Stomach (tissue), 9 donors: ENCODE measurements around the gene DSE. TPM values are rescaled to one million over a fixed set of nuclear protein-coding genes. Genes with fewer than 3 reads are reported as not detected.

Experiments used
- DNase-seq, 2 donors: peaks; one replicate each; pipeline versions ENCODE4 v3.0.0 to v3.0.0-alpha.2; 2013 to 2019
- H3K27ac ChIP-seq, 5 donors: fragments of 200-600 bp in 4 of 5; sonication (generic) in 4 of 5; one replicate each; pipeline ENCODE4 v1.5.1; 2013 to 2019; ENCODE audit warnings: mild to moderate bottlenecking in 1 of 5, moderate library complexity in 1 of 5
- H3K27me3 ChIP-seq, 3 donors: fragments of 200-600 bp; sonication (generic); one replicate each; pipeline ENCODE4 v1.5.1; 2017 to 2019; ENCODE audit warnings: mixed run types in 1 of 3
- H3K36me3 ChIP-seq, 4 donors: fragments of 200-600 bp; sonication (generic); 1 replicate in 3 of 4; 2 replicates in 1 of 4; pipeline ENCODE4 v1.5.1; 2016 to 2019
- H3K4me1 ChIP-seq, 4 donors: fragments of 200-600 bp; sonication (generic); one replicate each; pipeline ENCODE4 v1.5.1; 2016 to 2019
- H3K4me3 ChIP-seq, 4 donors: fragments of 200-600 bp; sonication (generic) in 3 of 4; one replicate each; pipeline ENCODE4 v1.5.1; 2016 to 2019; ENCODE audit warnings: mild to moderate bottlenecking in 1 of 4
- H3K9me3 ChIP-seq, 4 donors: fragments of 200-600 bp; sonication (generic); one replicate each; pipeline ENCODE4 v1.5.1; 2016 to 2019
- EP300 ChIP-seq: sonication (generic); formaldehyde crosslinking; IDR thresholded peaks from one replicate; pipeline ENCODE4 v1.6.1; 2017; ENCODE audit warnings: antibody characterized with exemption
- POLR2A ChIP-seq, 4 donors: fragments of 450-650 bp; IDR thresholded peaks; one replicate each; pipeline ENCODE4 v1.6.1; 2016; ENCODE audit warnings: antibody characterized with exemption in 4 of 4, control low read depth in 2 of 4, mild to moderate bottlenecking in 1 of 4, moderate library complexity in 1 of 4
- POLR2AphosphoS5 ChIP-seq, 3 donors: sonication (generic); formaldehyde crosslinking; IDR thresholded peaks; one replicate each; pipeline ENCODE4 v1.6.1; 2016; ENCODE audit warnings: antibody characterized with exemption in 3 of 3
- WGBS, 5 donors: extraction: QIAGEN DNeasy Blood & Tissue Kit in 3 of 5; methylation state at CpG; one replicate each; pipeline versions ENCODE4 v1.1.5 to v1.1.7; 2013 to 2018; 5-methylcytosine and 5-hydroxymethylcytosine counted together
- intact Hi-C: fragments of 100-400 bp; cut with DNase I; formaldehyde crosslinking; loops from one replicate; pipeline ENCODE4 v1.15.1; 2023; ENCODE audit warnings: low total_unique reads
- polyA plus RNA-seq, 3 donors: library from polyadenylated mRNA; stranded (reverse); fragments of 200-250 nt; gene quantifications; one replicate each; pipeline ENCODE4 v1.2.3, GENCODE V29; 2013
- total RNA-seq, 5 donors: library from RNA; depleted of rRNA; stranded (reverse); fragments of >200 nt; gene quantifications; one replicate each; pipeline versions ENCODE4 v1.1.0 to v1.2.3, GENCODE V29; 2014 to 2016
- TF ChIP-seq, protein P1 (sequence below), 7 experiments: fragments of 450-650 bp in 4 of 7; fragments of 200-600 bp in 3 of 7; sonication (generic) in 3 of 7; IDR thresholded peaks; one replicate each; pipeline ENCODE4 v1.5.1; 2016 to 2019; ENCODE audit warnings: antibody characterized with exemption in 7 of 7, control low read depth in 2 of 7, mild to moderate bottlenecking in 1 of 7
- donor health status: healthy with polysubstance abuse.
- donor health status: Bipolar disorder and iron deficiency.
- donor health status: healthy.

Gene DSE
- total and polyA plus RNA-seq, 8 donors = 3.8 to 39.8 (median 12.5) TPM

DNA sequence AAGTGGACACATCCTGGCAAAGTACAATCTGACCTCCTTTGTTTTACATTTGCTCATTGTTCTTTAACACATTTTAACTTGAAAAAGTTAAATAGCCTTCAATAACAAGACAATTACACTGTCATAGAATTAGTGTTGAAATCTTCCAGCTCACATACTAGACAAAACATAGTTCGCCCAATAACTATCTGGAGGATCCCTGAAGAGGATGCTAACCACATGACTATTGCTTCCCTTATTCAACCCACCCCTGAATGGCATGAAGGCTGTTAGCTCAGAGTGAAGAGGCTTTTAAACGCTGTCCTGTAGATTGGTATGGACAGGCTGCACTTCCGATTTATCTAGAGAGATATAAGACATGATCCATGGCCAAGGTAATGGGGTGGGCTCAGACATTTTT lies 15.0 kb upstream of the DSE start:
- no peak for DNase-seq
- H3K4me1 ChIP-seq = no peaks in the 10 kb centered on the region
- no peak overlapping the region for H3K27ac ChIP-seq
- no peaks in the 10 kb centered on the region for H3K36me3 ChIP-seq
- WGBS, 5 donors = 93 to 100% (median 96%) methylated on average over 3 of the region's 3 CpGs
- no peak for TF ChIP-seq EP300
- no peak for TF ChIP-seq POLR2A (IDR thresholded peaks at IDR 0.05)
- TF ChIP-seq, protein P1, sequence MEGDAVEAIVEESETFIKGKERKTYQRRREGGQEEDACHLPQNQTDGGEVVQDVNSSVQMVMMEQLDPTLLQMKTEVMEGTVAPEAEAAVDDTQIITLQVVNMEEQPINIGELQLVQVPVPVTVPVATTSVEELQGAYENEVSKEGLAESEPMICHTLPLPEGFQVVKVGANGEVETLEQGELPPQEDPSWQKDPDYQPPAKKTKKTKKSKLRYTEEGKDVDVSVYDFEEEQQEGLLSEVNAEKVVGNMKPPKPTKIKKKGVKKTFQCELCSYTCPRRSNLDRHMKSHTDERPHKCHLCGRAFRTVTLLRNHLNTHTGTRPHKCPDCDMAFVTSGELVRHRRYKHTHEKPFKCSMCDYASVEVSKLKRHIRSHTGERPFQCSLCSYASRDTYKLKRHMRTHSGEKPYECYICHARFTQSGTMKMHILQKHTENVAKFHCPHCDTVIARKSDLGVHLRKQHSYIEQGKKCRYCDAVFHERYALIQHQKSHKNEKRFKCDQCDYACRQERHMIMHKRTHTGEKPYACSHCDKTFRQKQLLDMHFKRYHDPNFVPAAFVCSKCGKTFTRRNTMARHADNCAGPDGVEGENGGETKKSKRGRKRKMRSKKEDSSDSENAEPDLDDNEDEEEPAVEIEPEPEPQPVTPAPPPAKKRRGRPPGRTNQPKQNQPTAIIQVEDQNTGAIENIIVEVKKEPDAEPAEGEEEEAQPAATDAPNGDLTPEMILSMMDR (IDR thresholded peaks at IDR 0.05) = no peak
- no peak for TF ChIP-seq POLR2AphosphoS5 (IDR thresholded peaks at IDR 0.05)
- H3K4me3 ChIP-seq = no peak overlapping the region
- intact Hi-C loops = no loop called here
- H3K9me3 ChIP-seq = no peaks in the 10 kb centered on the region
- H3K27me3 ChIP-seq = no peaks in the 10 kb centered on the region

DNA sequence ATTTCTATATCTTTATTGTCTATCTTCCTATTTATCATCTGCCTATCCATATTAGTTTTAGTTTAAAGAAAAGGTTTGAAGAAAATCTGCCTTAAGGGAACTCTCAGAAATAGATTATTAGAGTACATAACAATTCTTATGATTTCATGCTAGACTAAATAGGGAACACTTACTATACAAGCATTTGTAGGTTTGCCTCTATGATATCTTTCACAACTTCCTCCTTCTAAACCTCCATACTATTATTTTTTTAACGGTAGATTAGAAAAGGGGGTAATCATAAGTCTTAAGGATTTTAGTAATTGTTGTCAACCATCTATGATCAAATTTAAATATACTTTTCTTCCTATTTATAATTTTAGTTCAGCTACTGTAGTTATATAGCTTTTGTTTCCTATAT lies 11.6 kb upstream of the DSE start:
- DNase-seq = no peak
- Histone ChIP-seq H3K9me3 (no peaks in the 10 kb centered on the region), H3K36me3 (no peaks in the 10 kb centered on the region), H3K27ac (no peak overlapping the region), H3K4me1 (no peaks in the 10 kb centered on the region), H3K27me3 (no peaks in the 10 kb centered on the region), H3K4me3 (no peak overlapping the region)
- intact Hi-C loops = no loop called here
- no peak for TF ChIP-seq EP300
- no peak for TF ChIP-seq POLR2A (IDR thresholded peaks at IDR 0.05)
- TF ChIP-seq, protein P1 (IDR thresholded peaks at IDR 0.05) = no peak
- TF ChIP-seq POLR2AphosphoS5 (IDR thresholded peaks at IDR 0.05) = no peak
- WGBS, 5 donors = 80 to 90% (median 84%) methylated on average over 1 of the region's 1 CpG

DNA sequence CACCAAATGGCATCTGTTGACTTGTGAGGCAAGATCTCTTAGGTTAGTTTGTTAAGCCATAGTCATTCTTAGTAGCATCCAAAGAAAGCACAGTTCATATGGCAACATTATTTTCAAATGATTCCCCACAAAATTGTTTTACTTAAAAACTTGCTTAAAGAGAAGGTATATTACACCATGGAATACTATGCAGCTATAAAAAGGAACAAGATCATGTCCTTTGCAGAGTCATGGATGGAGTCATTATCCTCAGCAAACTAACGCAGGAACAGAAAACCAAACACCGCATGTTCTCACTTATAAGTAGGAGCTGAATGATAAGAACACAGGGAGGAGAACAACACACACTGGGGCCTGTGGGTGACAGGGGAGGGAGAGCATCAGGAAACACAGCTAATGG lies 10.9 kb upstream of the DSE start:
- Histone ChIP-seq H3K4me1 (no peaks in the 10 kb centered on the region), H3K27me3 (no peaks in the 10 kb centered on the region), H3K9me3 (no peaks in the 10 kb centered on the region), H3K36me3 (no peaks in the 10 kb centered on the region), H3K4me3 (no peak overlapping the region), H3K27ac (no peak overlapping the region)
- DNase-seq = no peak
- intact Hi-C loops = no loop called here
- TF ChIP-seq EP300 (no peak), POLR2A (IDR thresholded peaks at IDR 0.05) (no peak), POLR2AphosphoS5 (IDR thresholded peaks at IDR 0.05) (no peak)
- 90 to 97% (median 95%) methylated on average over 2 of the region's 2 CpGs for WGBS, 5 donors

DNA sequence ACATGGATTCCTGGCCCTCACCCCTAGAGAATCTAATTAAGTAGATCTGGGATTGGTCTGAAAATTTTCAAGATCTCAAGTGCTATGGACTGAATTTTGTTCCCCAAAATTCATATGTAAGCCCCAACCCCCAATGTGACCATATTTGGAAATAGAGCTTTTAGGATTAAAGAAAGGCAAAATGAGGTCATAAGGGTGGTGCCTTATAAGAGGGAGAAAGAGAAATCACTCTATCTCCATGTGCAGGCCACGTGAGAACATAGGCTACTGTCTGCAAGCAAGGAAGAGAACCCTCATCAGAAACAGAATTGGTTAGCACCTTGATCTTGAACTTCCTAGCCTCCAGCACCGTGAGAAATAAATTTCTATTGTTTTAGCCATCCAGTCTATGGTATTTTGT lies 8.5 kb upstream of the DSE start:
- Histone ChIP-seq H3K4me1 (no peaks in the 10 kb centered on the region), H3K27ac (no peak overlapping the region), H3K4me3 (no peak overlapping the region), H3K27me3 (no peaks in the 10 kb centered on the region), H3K36me3 (no peaks in the 10 kb centered on the region), H3K9me3 (no peaks in the 10 kb centered on the region)
- WGBS, 5 donors = 43 to 73% (median 65%) methylated on average over 2 of the region's 2 CpGs
- no peak for DNase-seq
- TF ChIP-seq POLR2A (IDR thresholded peaks at IDR 0.05) (no peak), EP300 (no peak), POLR2AphosphoS5 (IDR thresholded peaks at IDR 0.05) (no peak)
- TF ChIP-seq, protein P1 (IDR thresholded peaks at IDR 0.05) = no peak
- intact Hi-C loops = no loop called here

DNA sequence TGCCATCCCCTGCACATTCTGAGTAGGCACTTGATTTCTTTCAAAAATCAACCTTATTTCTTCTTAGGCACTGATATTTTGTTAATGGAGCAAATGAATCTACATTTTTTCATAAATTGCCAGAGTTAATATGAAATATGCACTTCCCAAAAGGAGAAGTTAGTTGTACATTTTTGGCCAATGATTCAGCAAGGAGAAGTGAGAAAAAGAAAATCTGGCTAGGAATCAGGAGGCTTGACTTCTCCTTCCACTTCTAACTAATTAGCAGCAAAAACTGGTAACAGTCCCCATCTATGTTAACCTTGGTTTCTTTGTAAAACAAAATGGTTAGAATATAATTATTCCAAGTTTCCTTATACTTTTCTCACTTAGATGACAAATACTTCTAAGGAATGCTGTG lies 7.0 kb upstream of the DSE start:
- intact Hi-C loops = no loop called here
- H3K27ac ChIP-seq = no peak overlapping the region
- TF ChIP-seq, protein P1 (IDR thresholded peaks at IDR 0.05) = no peak
- TF ChIP-seq POLR2AphosphoS5 (IDR thresholded peaks at IDR 0.05) (no peak), EP300 (no peak), POLR2A (IDR thresholded peaks at IDR 0.05) (no peak)
- H3K36me3 ChIP-seq = no peaks in the 10 kb centered on the region
- H3K4me1 ChIP-seq = no peaks in the 10 kb centered on the region
- no peak for DNase-seq
- H3K27me3 ChIP-seq = no peaks in the 10 kb centered on the region
- H3K9me3 ChIP-seq = no peaks in the 10 kb centered on the region
- H3K4me3 ChIP-seq = no peak overlapping the region
